Measurements from ENCODE around the gene NRAP.
"Not testable (repeated sequence)": the region's sequence is repeated elsewhere in the genome, so short reads cannot be mapped to it uniquely, and the experiment has no call there.

NRAP gene

GRCh38 chr10:113681533-113682470 lies 18.0 kb upstream of the NRAP start:
- in situ Hi-C loops (cut with HindIII; ENCODE audit: low sequenced_read_pairs), result no loop called here

DNA sequence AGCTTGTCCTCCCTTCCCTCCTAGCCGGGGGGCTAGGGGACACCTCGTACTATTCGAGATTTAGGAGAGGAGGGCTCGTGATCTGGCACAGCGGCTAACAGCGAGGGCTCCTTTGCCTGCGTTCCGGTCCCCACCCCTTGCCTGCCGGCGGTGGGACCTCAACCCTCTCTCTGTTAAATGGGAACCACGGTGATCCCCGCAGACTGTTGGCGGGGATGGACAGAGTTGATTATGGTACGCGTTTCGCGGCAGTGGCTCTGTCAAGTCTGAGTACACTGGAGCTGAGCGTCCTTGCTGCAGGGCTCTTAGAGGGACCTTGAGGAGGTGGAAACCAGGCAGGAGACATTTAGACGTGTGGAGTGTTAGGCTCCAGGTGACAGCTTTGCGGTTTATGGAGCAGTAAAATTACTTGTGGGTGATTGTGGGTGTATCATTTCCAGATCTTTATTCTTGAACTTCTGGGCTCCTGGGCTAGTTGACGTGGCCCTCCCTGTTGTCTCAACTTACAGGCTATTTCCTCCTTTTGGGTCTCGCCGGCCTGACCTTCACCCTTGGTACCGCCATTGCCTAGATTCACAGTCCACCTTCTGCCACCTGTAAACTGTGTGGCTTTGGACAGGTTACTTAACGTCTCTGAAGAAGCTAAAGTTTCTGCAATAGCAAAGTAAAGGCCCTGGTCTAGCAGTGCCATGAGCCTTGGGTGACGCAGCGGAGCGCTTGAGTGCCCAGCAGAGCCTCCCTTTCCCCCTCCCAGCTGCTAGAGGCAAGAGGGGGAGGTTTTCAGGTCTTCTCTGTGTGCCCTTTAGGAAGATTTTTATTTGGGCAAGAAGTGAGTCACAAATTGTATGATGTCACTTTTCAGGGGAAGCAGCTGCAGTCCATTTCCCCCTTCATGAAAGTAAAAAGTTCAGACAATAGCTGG lies 16.6 kb upstream of the NRAP start:
- in situ Hi-C loops (cut with HindIII; ENCODE audit: low sequenced_read_pairs), result no loop called here

DNA sequence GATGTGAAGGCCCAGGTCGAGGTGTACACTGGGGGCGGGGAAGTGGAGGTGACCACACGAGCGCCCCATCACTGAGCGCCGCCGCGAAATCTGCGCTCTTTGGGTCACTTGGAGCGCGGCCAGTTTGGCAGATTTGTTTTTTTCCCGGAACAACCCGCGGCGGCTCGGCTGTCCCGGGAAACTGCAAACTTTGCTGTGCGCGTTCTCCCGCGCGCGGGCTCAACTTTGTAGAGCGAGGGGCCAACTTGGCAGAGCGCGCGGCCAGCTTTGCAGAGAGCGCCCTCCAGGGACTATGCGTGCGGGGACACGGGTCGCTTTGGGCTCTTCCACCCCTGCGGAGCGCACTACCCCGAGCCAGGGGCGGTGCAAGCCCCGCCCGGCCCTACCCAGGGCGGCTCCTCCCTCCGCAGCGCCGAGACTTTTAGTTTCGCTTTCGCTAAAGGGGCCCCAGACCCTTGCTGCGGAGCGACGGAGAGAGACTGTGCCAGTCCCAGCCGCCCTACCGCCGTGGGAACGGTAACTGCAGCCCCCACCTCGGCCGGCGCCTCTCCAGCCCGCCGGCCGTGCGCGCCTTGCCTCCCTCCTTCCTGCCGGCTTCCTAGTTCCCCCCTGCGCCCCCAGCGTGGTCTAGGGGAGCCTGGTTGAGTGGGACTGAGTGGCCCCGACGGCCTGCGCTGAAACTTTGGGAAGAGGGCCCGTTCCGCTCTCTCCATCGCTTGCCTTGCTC lies 15.8 kb upstream of the NRAP start, which contains the start of gene CASP7:
TSS of gene CASP7 (plus strand) at position 450 of the 727 bp plus-strand sequence. CDS start 17,582 bp downstream, outside the sequence.
- in situ Hi-C loops (cut with HindIII; ENCODE audit: low sequenced_read_pairs), result no loop called here

DNA sequence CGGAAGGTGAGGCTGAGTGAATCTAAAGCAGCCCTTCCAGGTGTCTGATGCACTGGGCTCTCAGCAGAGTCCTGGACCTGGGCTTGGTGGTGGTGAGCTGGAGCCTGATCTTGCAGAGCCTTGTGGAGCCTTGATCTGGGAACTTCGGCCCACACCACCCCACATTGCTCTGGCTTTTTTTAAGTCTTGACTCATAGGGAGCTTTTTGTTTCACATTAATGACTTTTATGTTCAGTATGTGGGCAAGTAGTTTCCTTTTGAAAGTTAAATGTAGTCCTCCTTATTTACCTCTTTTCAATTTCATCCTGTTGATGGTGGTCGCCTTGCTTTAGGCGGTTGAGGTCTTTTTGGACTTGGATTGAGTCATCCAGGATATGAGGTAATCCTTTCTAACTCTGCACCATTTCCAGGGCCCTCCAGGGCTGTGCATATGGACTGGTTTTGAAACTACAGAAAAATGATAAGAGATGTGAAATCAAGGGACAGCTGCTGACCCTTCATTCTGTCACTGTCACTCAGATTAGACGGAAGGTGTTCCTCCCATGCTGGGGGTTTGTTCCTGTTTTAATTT lies 2.9 kb upstream of the NRAP start:
- in situ Hi-C loops (cut with HindIII; ENCODE audit: low sequenced_read_pairs), result no loop called here

GRCh38 chr10:113665806-113666354 lies 2.0 kb upstream of the NRAP start:
- in situ Hi-C loops (cut with HindIII; ENCODE audit: low sequenced_read_pairs), result no loop called here

- in situ Hi-C loops (cut with HindIII; ENCODE audit: low sequenced_read_pairs), result no loop called here
Observed at GRCh38 chr10:113665352-113665751, 1.5 kb upstream of the NRAP start.

- in situ Hi-C loops (cut with HindIII; ENCODE audit: low sequenced_read_pairs), result no loop called here
Observed at GRCh38 chr10:113663142-113663541, 699 bp downstream of the NRAP start.

DNA sequence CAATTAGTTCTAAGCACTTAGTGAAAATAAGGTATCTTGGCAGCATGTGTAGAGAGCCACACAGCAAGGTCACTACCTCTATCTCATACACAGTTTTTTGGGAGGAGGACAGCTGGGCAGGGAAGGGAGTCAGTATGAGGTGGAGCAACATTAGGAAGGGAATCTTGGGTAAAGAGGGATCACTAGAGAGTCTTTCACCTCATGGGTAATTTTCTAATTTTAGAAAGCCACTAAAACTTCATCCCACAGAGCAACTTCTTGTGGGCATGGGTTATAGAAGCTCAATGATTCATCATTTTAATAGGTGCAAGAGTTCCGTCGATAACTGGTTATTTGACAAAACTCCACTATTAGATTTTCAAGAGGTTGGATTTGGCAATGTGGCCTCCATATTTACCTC lies 2.5 kb downstream of the NRAP start:
- in situ Hi-C loops (cut with HindIII; ENCODE audit: low sequenced_read_pairs), result no loop called here

GRCh38 chr10:113657544-113657943 lies 6.3 kb downstream of the NRAP start:
- in situ Hi-C loops (cut with HindIII; ENCODE audit: low sequenced_read_pairs), result no loop called here

- in situ Hi-C loops (cut with HindIII; ENCODE audit: low sequenced_read_pairs), result no loop called here
Observed at GRCh38 chr10:113656896-113657295, 6.9 kb downstream of the NRAP start.

DNA sequence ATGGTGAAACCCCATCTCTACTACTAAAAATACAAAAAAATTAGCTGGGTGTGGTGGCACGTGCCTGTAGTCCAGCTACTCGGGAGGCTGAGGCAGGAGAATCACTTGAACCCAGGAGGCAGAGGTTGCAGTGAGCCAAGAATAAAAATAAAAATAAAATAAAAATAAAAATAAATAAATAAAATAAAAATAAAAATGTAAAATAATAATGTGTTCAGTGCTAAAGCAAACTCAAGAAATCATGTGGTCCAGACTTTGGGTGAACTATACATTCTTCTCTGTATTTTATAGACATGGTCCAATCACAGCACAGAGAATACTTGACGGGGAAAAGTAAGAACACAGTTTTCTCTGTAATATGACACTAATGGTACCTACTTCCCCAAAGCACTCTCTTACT lies 11.4 kb downstream of the NRAP start:
- in situ Hi-C loops (cut with HindIII; ENCODE audit: low sequenced_read_pairs), result not testable (repeated sequence)

GRCh38 chr10:113651898-113652297 lies 11.9 kb downstream of the NRAP start:
- in situ Hi-C loops (cut with HindIII; ENCODE audit: low sequenced_read_pairs), result no loop called here

DNA sequence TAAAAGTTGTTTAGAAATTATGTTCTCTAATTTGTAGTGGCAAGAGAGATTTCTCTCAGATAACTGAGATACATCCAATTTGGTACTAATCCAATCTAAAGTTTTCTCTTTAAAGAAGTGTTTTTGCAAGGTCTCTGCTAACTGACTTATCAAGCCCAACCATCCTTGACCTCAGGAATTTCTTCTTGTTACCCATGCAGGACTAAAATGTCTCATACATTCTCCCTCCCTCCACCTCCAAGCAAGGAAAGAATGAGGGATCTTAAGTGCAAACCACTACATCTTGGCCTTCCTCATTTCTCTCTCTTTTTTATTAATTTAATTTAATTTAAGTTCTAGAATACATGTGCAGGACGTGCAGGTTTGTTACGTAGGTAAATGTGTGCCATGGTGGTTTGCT lies 12.8 kb downstream of the NRAP start:
- in situ Hi-C loops (cut with HindIII; ENCODE audit: low sequenced_read_pairs), result no loop called here

DNA sequence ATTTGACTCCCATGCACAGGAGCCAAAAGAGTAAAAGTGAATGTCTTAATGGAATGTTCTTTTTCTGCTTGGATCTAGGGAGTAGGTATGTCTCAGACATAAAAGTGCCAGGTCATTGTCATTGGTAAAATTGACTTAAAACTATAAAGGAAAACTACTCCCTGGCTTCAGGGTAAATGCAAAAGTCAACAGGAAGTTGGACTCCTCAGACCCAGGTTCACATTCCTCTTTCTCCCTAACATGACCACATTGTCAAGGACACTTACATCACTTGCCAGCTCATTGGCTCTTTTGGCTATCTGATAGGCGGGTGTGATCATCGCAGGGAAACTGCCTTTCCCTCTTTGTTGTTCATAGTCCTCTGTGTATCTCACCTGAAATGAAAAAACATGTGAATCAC lies 13.7 kb downstream of the NRAP start:
- in situ Hi-C loops (cut with HindIII; ENCODE audit: low sequenced_read_pairs), result no loop called here

DNA sequence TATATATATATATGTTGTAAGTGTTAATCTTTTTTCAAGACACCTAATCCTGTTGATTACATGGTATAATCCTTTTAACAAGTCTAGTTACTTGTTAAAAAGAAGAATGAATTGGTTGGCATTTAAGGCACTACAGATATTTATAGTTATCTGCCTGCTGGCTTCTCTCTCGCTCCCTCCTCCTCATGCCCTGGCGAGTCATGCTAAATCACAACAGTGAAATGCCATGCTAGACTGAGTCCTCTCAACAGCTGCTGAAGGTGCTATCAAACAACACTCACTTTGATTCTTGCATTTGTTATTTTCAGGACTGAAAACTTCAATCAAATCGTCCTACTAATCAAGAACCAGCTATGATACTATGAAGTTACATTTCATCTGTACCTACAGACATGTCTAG lies 15.4 kb downstream of the NRAP start:
- in situ Hi-C loops (cut with HindIII; ENCODE audit: low sequenced_read_pairs), result no loop called here

GRCh38 chr10:113647812-113648211 lies 16.0 kb downstream of the NRAP start:
- in situ Hi-C loops (cut with HindIII; ENCODE audit: low sequenced_read_pairs), result no loop called here

DNA sequence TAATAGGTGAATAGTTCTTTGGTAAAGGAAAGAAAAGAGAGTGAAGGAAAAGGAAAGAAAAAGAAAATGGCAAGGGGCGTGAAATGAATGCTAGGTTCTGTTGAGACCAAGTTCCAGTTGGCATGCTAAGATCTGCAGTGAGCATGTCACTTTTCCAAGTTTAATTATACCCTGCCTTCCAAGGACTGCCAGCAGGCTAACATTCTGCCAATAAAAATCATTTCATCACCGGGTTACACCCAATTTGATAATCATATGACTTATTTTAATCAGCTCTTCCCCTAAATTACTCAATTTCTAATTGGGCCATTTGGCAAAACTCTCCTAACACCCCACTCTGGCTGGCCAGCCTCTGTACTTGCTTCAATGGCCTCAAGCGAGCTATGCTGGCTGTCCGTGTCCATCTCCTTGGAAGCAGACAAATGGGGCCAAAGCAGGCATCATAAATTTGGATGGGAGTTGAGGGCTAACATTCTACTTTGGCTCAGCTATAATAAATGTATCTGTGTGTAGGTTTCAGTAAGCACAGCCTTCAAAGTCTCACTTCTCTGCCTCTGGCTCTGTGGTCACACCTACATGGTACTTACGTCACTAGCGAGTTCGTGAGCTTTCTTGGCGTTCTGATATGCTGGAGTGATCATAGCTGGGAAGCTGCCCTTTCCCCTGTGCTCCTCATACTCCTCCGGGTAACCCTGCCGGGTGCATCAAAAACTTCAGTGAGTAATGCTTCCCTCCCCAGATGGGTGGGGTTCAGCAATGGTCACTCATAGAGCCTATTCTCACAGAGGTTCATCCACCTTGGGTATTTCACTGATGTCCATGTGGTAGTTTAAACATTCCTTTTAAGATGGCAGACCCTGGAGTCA lies 17.3 kb downstream of the NRAP start:
- in situ Hi-C loops (cut with HindIII; ENCODE audit: low sequenced_read_pairs), result no loop called here

DNA sequence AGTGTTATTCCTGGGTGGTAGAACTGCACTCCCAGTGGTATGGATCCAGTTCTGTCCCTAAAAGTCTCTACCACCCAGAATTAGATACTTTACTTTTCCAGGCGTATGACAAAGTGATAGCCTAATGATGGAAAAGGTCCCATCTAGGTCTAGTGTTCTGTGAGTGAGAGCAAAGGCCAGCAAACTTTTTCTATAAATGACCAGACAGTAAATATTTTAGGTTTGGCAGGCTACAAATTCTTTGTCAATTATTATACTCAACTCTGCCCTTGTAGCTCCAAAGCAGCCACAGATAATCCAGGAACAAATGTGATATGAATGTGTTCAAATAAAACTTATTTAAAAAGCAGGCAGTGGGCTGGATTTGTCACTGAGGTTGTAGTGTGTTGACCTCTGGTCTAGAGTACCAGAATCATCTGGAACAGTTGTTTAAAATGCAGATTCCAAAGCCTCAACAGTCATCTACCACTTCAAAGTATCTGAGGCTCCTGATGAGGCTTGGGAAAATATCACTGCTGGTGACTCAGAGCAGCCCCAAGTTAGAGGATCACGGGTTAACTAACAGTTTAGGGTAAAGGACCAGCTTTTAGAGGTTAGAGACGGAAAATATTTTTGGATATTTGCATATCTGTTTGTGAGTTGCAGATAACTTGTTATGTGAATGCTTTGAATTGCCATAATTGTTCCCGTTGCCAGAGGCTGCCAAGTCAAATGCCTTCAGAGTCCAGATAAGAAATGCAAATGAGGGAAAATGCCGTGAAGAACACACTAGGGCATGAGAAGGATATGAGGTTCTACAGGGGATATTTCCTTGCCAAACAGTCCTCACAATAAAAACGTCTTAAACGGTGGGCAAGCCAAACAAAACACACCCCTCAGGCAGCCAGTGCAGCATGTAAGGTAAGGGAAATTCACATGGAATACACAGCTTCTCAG lies 19.4 kb downstream of the NRAP start:
- in situ Hi-C loops (cut with HindIII; ENCODE audit: low sequenced_read_pairs), result no loop called here
